Sigmoid colon (tissue), 4 donors: ENCODE measurements around the gene TAX1BP3.
A peak's percentile ranks its signal among the peaks of the same experiment; 100 is the strongest.

Experiments used
- CTCF ChIP-seq, 4 experiments: fragments of 450-650 bp in 3 of 4; fragments of 200-600 bp in 1 of 4; IDR thresholded peaks; one replicate each; pipeline ENCODE4 v1.5.1; 2016 to 2019; ENCODE audit warnings: antibody characterized with exemption in 4 of 4, mild to moderate bottlenecking in 3 of 4, moderate library complexity in 2 of 4
- POLR2A ChIP-seq, 2 donors: fragments of 450-650 bp; IDR thresholded peaks; one replicate each; pipeline ENCODE4 v1.6.1; 2016; ENCODE audit warnings: antibody characterized with exemption in 2 of 2, mild to moderate bottlenecking in 2 of 2, moderate library complexity in 2 of 2
- POLR2AphosphoS5 ChIP-seq, 4 donors: sonication (generic); formaldehyde crosslinking; IDR thresholded peaks; one replicate each; pipeline ENCODE4 v1.6.1; 2017; ENCODE audit warnings: antibody characterized with exemption in 4 of 4

- TF ChIP-seq CTCF (IDR thresholded peaks at IDR 0.05) (no peak), POLR2A (IDR thresholded peaks at IDR 0.05) (peak; percentile 92 to 93), POLR2AphosphoS5 (IDR thresholded peaks at IDR 0.05) (peak; percentile 94 to 98 (median 96))
These were observed at the start of gene TAX1BP3, which contains the start of gene EMC6 for GRCh38 chr17:3668279-3669084.
